IPS DF 4.7 (cell line): ENCODE data around the gene COG3.

Experiments
- DNase-seq: peaks from one replicate; pipeline ENCODE4 v3.0.0-alpha.2; 2013; ENCODE audit warnings: low spot score; ENCODE audit errors: extremely low read depth

Gene COG3

DNA sequence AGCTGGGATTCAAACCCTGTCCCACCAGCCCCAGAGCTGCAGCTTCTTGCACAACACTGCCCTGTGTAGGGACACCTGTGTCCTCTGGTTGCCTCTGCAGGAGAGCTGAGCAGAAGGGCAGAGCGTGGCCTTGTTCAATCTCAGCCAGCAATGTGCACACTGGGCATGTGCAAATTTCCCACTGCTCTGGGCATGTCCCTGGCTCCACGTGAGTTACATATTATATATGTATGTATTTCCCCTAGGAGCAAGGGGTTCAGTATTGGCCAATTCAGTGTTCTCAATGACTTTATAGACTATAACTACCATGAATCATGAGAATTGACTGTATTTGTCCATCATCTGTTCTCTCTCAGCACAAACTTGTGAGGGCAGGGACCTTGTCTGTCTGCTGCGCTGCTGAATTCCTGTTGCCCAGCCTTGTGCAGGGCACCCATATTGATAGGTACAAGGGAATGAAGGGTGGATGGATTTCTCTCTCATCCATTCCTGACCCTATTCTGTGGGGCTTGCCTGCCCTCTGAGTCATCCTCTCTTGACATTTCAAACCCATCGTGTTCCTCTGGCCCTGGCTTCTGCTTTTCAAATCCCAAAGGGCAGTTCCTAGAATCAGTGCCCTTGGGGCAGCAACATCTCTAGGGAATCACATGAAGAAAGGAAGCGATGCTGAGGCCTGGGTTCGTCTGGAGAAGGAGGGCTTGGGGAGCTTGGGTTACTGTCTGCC is 81.1 kb downstream of the COG3 start:
- no peak for DNase-seq

DNA sequence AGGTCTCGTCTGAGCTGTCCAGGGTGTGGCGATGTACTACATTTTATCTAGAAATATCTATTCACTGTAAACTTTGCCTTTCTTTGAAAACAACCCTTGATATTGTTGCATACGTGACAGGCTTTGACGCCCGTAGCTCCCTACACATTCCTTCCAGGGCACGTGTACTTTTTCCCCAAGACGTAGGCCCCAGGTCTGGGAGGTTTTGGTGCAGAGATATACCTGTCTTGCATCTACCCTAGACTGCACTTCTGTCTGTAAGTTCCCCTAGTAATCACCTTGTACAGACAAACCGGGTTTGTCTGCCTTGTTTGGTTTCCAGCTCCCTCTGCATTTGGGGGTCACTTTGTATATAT is 81.6 kb downstream of the COG3 start:
- no peak for DNase-seq

DNA sequence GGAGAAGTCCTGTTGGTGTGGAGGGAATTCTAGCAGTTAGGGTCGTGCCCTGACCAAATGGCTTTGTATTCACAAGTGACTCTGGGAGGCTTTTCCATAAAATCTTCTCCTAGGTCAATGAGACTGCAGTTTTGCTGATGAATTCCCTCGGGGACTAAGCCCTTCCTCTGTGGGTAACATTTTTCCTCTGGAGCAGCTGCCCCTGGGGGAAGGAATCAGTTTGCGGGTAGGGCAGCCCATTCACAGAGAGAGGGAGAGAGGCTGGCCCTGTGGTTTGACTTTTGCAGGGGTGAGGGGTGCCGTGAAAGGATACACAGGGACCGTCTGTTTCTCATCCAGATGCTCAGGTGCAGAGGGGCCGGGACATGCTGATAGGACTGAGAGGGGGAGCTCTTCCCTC is 83.5 kb downstream of the COG3 start:
- DNase-seq, result no peak

DNA sequence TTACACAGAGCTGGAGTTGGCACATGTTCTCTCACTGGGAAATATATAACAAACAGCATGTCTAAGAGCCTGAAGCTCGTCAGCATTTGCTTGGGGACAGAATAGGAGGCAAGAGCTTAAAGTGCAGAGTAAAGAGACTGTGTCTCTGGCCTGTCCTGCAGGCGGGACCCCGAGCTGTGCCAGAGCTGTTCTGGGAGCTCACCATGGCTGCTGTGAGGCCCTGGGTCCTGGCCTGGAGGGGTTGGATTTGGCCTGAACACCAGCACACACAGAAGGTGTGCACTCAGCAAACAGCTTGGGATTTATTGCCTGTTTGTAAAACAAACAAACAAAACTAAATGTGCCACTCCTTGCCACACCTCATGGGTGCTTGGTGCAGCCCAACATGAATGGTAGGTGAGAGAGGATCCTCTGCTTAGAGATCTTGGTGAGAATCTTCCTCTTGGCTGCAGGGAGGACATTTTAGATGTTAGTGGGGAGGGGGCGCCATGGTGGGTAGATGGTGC is 89.9 kb downstream of the COG3 start:
- DNase-seq, result no peak

DNA sequence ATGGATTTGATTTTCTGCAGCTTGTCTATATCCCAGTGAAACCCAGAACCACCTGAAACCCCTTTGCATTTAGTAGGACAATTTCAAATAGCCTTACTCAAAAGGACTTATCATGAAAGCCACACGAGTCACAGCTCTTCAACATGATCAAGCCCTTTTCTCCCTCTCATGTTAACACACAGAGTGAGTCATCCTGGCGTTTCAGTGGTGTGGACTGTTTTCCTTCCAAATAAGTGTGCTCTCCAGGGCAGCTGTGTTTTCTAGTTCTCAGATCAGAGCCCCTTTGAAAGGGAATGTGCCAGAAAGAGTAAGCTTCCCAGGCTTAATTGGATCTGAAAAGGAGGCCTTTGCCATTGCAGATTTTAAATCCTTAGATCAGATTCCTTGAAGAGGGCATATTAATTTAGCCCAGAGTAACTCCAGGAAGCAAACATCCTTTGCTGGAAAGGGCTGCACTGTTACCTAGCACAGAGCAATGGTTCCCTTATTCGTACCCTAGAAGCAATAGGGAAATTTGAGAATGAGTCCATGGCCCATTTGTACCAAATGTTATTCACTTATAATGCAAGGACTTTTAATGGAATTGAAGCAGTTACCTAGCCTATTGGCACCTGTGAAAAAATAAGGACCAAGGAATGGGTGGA is 99.5 kb downstream of the COG3 start:
- DNase-seq, result no peak

DNA sequence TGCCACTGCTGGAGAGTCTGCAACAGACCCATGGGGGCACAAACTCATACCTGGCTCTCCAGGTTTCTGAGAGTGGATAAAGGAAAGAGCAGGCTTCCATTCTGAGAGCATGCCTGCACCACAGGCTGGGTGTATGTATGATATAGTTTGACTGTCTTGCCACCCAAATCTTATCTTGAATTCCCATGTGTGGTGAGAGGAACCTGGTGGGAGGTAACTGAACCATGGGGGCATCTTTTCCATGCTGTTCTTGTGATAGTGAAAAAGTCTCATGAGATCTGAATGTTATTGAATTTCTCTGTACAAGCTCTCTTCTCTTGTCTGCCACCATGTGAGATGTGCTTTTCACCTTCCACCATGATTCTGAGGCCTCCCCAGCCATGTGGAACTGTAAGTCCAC is 100.6 kb downstream of the COG3 start:
- DNase-seq, result no peak

DNA sequence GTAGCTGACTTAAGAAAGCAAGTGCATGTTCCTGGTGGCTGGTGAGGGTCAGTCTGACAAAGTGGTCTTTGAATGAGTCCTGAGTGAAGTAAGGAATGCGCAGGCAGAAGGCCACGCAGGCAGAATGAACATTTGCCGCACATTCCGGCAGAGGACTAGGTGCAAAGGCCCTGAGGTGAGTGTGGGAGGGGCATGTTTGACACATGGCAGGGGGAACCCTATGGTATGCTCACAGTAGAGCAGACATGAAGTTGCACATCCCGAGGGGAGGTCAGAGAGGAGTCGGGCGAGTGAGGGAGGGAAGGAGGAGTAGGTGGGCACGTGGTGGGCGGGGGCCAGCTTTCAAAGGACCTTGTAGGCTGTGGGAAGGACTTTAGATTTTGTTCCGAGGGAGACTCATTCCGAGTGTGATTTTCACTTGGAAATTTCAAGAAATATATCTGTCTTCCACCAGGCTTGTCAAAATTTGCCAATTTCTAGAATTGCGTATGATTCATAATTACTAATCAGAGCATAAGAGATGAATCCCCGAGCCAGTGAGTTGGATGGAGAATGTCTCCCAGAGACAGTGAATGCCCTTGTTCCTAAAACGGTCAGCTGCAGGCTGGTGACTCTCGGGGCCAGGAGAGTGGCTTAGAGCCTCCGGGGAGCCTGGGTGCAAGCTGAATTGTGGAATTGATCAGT is 110.5 kb downstream of the COG3 start:
- DNase-seq, result no peak

DNA sequence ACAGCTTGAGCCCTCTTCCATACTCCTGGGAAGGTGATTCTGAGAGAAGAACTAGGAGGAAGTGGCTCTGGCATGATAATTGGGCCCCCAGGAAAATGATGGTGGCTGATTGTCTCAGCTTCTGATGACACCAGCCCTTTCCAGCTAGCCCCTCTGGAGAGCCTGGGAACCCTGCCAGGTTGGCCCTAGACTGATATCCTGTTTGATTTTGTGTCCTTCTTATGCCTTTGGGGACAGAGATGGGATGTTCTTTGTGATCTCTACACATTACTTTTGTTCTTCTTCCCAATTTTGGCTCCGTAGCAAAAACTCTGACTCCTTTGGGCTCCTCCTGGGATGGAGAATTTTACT is 111.1 kb downstream of the COG3 start:
- DNase-seq, result no peak

DNA sequence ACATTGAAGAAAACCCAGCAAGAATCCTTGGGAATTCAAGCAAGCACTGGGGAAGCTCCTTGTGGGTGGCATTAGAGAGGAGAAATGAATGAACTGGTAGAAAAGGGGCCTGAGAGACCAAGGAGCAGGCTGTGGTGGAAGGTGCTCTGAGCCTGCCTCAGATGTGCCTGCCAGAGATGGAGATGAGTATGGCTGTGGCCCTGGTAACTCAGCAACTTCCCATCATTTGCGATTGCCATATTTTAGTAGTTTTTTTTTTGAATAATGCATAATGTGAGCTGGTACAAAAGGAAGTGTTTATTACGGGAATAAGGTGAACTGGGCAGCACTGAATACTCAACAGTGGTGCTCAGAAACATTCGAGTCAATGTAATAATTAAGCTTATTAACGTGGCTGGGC is 111.7 kb downstream of the COG3 start:
- DNase-seq, result no peak

DNA sequence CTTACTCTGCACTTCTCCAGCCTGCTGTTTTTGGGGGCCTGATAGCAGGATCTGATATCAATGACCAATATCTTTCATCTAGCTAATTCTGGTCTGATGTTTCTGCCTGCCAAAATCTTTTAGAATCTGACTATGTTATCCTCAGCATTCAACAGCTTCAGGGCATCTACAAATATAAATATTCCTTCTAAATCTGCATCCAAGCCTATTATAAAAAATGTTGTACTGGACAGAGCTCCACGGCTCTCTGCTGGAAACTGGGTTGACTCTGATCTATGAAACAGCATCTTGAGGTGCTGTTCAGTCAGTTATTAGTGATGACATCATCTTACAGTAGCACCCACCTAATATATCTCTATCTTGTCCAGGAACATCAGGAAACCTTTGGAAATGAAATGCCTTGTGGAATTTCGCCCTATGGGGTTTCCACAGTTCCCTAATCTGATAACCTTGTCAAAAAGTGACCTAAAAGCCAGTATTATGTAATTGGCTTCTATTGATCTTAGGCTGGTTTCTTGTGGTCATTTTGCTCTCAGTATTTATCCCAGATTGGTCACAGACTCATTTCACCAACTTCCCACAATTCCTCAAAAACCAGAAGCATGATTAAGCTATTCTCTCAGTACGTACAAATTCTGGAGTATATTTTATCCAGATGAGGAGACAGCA is 117.8 kb downstream of the COG3 start:
- DNase-seq, result no peak

DNA sequence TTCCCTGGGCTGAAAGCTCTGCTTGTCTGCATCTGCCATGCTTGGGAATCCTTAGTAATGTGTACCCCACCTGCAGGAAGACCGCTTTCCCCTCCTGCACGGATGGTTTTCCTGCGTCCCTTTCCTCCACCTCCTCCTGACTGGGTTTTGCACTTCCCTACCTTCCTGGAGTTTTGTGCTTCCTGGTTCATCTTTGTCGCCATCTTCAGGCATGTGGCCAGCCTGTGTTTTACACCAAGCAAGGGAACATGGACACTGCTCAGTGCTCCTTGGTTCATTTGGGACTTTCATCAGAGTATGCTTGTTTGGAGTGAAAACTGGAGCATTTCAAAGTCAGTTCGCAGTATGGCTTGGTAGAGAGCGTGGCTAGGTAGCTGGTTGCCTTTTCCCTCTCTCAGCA is 120.1 kb downstream of the COG3 start:
- DNase-seq, result no peak
